Neuronal stem cell (in vitro differentiated cells): ENCODE data around the gene MKNK2.

ENCODE experiments used
- DNase-seq: peaks from one replicate; pipeline ENCODE4 v3.0.0-alpha.2; 2013; ENCODE audit warnings: low spot score
- H2AFZ ChIP-seq: one replicate; pipeline ENCODE4 v1.6.1; 2013; ENCODE audit warnings: mild to moderate bottlenecking, low read length, inconsistent platforms
- H2AK5ac ChIP-seq: 2 replicates; pipeline ENCODE4 v1.6.1; 2013; ENCODE audit warnings: low read depth, mild to moderate bottlenecking, inconsistent platforms, low read length, moderate library complexity, mixed read lengths
- H2BK120ac ChIP-seq: 2 replicates; pipeline ENCODE4 v1.6.1; 2013; ENCODE audit warnings: low read depth, mild to moderate bottlenecking, inconsistent platforms, low read length, moderate library complexity, mixed read lengths
- H2BK12ac ChIP-seq: one replicate; pipeline ENCODE4 v1.6.1; 2013; ENCODE audit warnings: low read length, inconsistent platforms
- H2BK15ac ChIP-seq: 2 replicates; pipeline ENCODE4 v1.6.1; 2013; ENCODE audit warnings: mild to moderate bottlenecking, low read length, inconsistent platforms, mixed read lengths
- H2BK5ac ChIP-seq: one replicate; pipeline ENCODE4 v1.6.1; 2013; ENCODE audit warnings: inconsistent platforms, mild to moderate bottlenecking, low read length, moderate library complexity
- H3K14ac ChIP-seq: one replicate; pipeline ENCODE4 v1.6.1; 2013; ENCODE audit warnings: low read length, inconsistent platforms
- H3K18ac ChIP-seq: 2 replicates; pipeline ENCODE4 v1.6.1; 2013; ENCODE audit warnings: low read length, inconsistent platforms
- H3K23ac ChIP-seq: 2 replicates; pipeline ENCODE4 v1.6.1; 2013; ENCODE audit warnings: low read depth, mild to moderate bottlenecking, mixed read lengths, low read length, inconsistent platforms; ENCODE audit not compliant: poor library complexity
- H3K27ac ChIP-seq: replicated peaks from 3 replicates; pipeline ENCODE4 v1.5.1; 2013; ENCODE audit warnings: low read length, inconsistent platforms
- H3K27me3 ChIP-seq, 3 experiments: 2 replicates each; pipeline ENCODE4 v1.6.1; 2013; ENCODE audit warnings: low read length in 3 of 3, mild to moderate bottlenecking in 2 of 3, inconsistent platforms in 1 of 3, low read depth in 1 of 3, mixed read lengths in 1 of 3, moderate library complexity in 1 of 3; ENCODE audit not compliant: control insufficient read depth in 3 of 3, insufficient read depth in 3 of 3
- H3K36me3 ChIP-seq, 2 donors: replicated peaks in 1 of 2; 2 replicates each; pipeline ENCODE4 v1.6.1; 2013; ENCODE audit warnings: low read length in 2 of 2; ENCODE audit not compliant: control insufficient read depth in 2 of 2, insufficient read depth in 2 of 2
- H3K4ac ChIP-seq: 2 replicates; pipeline ENCODE4 v1.6.1; 2013; ENCODE audit warnings: inconsistent platforms, mild to moderate bottlenecking, low read length, moderate library complexity
- H3K4me1 ChIP-seq, 2 donors: 1 replicate in 1 of 2; 2 replicates in 1 of 2; pipeline ENCODE4 v1.6.1; 2013; ENCODE audit warnings: low read length in 2 of 2, low read depth in 1 of 2; ENCODE audit not compliant: control insufficient read depth in 2 of 2, insufficient read depth in 1 of 2
- H3K4me2 ChIP-seq: one replicate; pipeline ENCODE4 v1.6.1; 2013; ENCODE audit warnings: mild to moderate bottlenecking, low read length, inconsistent platforms; ENCODE audit not compliant: insufficient read depth, poor library complexity, severe bottlenecking
- H3K4me3 ChIP-seq, 2 donors: 2 replicates each; pipeline ENCODE4 v1.5.1; 2013; ENCODE audit warnings: low read length in 2 of 2, mild to moderate bottlenecking in 2 of 2, inconsistent platforms in 1 of 2, moderate library complexity in 1 of 2
- H3K79me1 ChIP-seq: one replicate; pipeline ENCODE4 v1.6.1; 2013; ENCODE audit warnings: low read depth, mild to moderate bottlenecking, inconsistent platforms, low read length, moderate library complexity
- H3K9ac ChIP-seq: one replicate; pipeline ENCODE4 v1.6.1; 2013; ENCODE audit warnings: mild to moderate bottlenecking, low read depth, low read length, inconsistent platforms; ENCODE audit not compliant: poor library complexity
- H3K9me3 ChIP-seq, 2 donors: replicated peaks in 1 of 2; 2 replicates each; pipeline versions ENCODE3 to v1.6.1; 2013; ENCODE audit warnings: low read length in 2 of 2, mild to moderate bottlenecking in 2 of 2, inconsistent platforms in 1 of 2, low read depth in 1 of 2, mixed read lengths in 1 of 2, moderate library complexity in 1 of 2; ENCODE audit not compliant: control insufficient read depth in 2 of 2, insufficient read depth in 1 of 2
- H4K8ac ChIP-seq: one replicate; pipeline ENCODE4 v1.6.1; 2013; ENCODE audit warnings: low read depth, mild to moderate bottlenecking, inconsistent platforms, low read length, moderate library complexity
- H4K91ac ChIP-seq: one replicate; pipeline ENCODE4 v1.6.1; 2013; ENCODE audit warnings: low read length, low read depth, mild to moderate bottlenecking, inconsistent platforms; ENCODE audit not compliant: poor library complexity
- WGBS, 2 donors: extraction: QIAGEN DNeasy Blood & Tissue Kit; methylation state at CpG; one replicate each; pipeline ENCODE4 v1.1.7; 2013; ENCODE audit warnings: missing lambda C conversion rate in 2 of 2, mixed read lengths in 1 of 2; ENCODE audit not compliant: insufficient read length in 2 of 2, insufficient replicate concordance in 1 of 2; ENCODE audit errors: extremely low coverage in 2 of 2; 5-methylcytosine and 5-hydroxymethylcytosine counted together

Gene MKNK2

GRCh38 chr19:2079076-2079864, 28.2 kb upstream of the MKNK2 start:
- Histone ChIP-seq H3K9me3 (peaks cover 0 to 2% of the 10 kb centered on the region in 2 donors), H3K4me1 (no peaks in the 10 kb centered on the region), H3K14ac (no peak overlapping the region), H3K4ac (no peak overlapping the region), H3K27ac (no peak overlapping the region), H3K27me3 (no peaks in the 10 kb centered on the region), H2BK5ac (no peak overlapping the region), H3K18ac (no peak overlapping the region), H3K9ac (no peak overlapping the region), H3K36me3 (peaks cover 26 to 87% of the 10 kb centered on the region in 2 donors), H2BK12ac (no peak overlapping the region), H2BK15ac (no peak overlapping the region), H4K91ac (no peak overlapping the region), H2AFZ (no peak overlapping the region), H2BK120ac (no peak overlapping the region), H3K4me3 (no peak overlapping the region), H2AK5ac (no peak overlapping the region), H4K8ac (no peak overlapping the region), H3K23ac (no peak overlapping the region), H3K79me1 (peaks cover 6% of the 10 kb centered on the region), H3K4me2 (no peak overlapping the region)
- WGBS, 2 donors = no CpG with 5 or more reads among the region's 32 CpGs
- no peak for DNase-seq

GRCh38 chr19:2077833-2078619, 27.0 kb upstream of the MKNK2 start:
- Histone ChIP-seq H3K14ac (no peak overlapping the region), H3K4me2 (no peak overlapping the region), H2BK12ac (no peak overlapping the region), H3K9me3 (peaks cover 0 to 2% of the 10 kb centered on the region in 2 donors), H3K4me3 (no peak overlapping the region), H2BK5ac (no peak overlapping the region), H3K27me3 (no peaks in the 10 kb centered on the region), H2BK120ac (no peak overlapping the region), H4K8ac (no peak overlapping the region), H3K4me1 (no peaks in the 10 kb centered on the region), H3K36me3 (peaks cover 27 to 89% of the 10 kb centered on the region in 2 donors), H3K9ac (no peak overlapping the region), H3K27ac (no peak overlapping the region), H2AFZ (no peak overlapping the region), H3K4ac (no peak overlapping the region), H3K23ac (no peak overlapping the region), H2AK5ac (no peak overlapping the region), H3K79me1 (peaks cover 6% of the 10 kb centered on the region), H4K91ac (no peak overlapping the region), H2BK15ac (peak overlapping the region; percentile 17), H3K18ac (peak overlapping the region; percentile 38)
- no peak for DNase-seq
- WGBS, 2 donors = no CpG with 5 or more reads among the region's 44 CpGs

- Histone ChIP-seq H3K18ac (no peak overlapping the region), H4K91ac (no peak overlapping the region), H3K79me1 (peaks cover 6% of the 10 kb centered on the region), H3K14ac (no peak overlapping the region), H2BK12ac (no peak overlapping the region), H3K9ac (no peak overlapping the region), H3K36me3 (peaks cover 33 to 89% of the 10 kb centered on the region in 2 donors), H2BK5ac (no peak overlapping the region), H3K4me1 (no peaks in the 10 kb centered on the region), H4K8ac (no peak overlapping the region), H3K4me2 (no peak overlapping the region), H3K27ac (no peak overlapping the region), H3K23ac (no peak overlapping the region), H3K27me3 (no peaks in the 10 kb centered on the region), H2AK5ac (no peak overlapping the region), H3K4ac (no peak overlapping the region), H3K4me3 (no peak overlapping the region), H2BK120ac (no peak overlapping the region), H2AFZ (no peak overlapping the region), H3K9me3 (peaks cover 0 to 2% of the 10 kb centered on the region in 2 donors), H2BK15ac (no peak overlapping the region)
- DNase-seq = no peak
- WGBS, 2 donors = no CpG with 5 or more reads among the region's 7 CpGs
These were observed 26.4 kb upstream of the MKNK2 start for GRCh38 chr19:2077398-2077797.

- Histone ChIP-seq H3K27ac (no peak overlapping the region), H3K4me3 (no peak overlapping the region), H3K79me1 (peaks cover 4% of the 10 kb centered on the region), H2BK5ac (no peak overlapping the region), H3K9ac (no peak overlapping the region), H2BK120ac (no peak overlapping the region), H3K4me1 (no peaks in the 10 kb centered on the region), H2AFZ (no peak overlapping the region), H3K14ac (no peak overlapping the region), H3K9me3 (peaks cover 0 to 2% of the 10 kb centered on the region in 2 donors), H3K27me3 (no peaks in the 10 kb centered on the region), H3K36me3 (peaks cover 35 to 86% of the 10 kb centered on the region in 2 donors), H4K91ac (no peak overlapping the region), H2BK15ac (no peak overlapping the region), H3K4ac (no peak overlapping the region), H3K4me2 (no peak overlapping the region), H2BK12ac (no peak overlapping the region), H3K18ac (no peak overlapping the region), H4K8ac (no peak overlapping the region), H3K23ac (no peak overlapping the region), H2AK5ac (no peak overlapping the region)
- WGBS, 2 donors = no CpG with 5 or more reads among the region's 32 CpGs
- no peak for DNase-seq
These were observed 25.5 kb upstream of the MKNK2 start for GRCh38 chr19:2076526-2076944.
